PC-3 (cell line): ENCODE data around the gene CAMTA1.

Source experiments
- EZH2 ChIP-seq: fragments of 300-600 bp; sonication (generic); IDR thresholded peaks from one replicate; pipeline ENCODE4 v1.6.1; 2017; ENCODE audit warnings: antibody characterized with exemption, mild to moderate bottlenecking, low read length; ENCODE audit not compliant: unreplicated experiment
- EZH2phosphoT487 ChIP-seq: fragments of 300-600 bp; sonication (generic); IDR thresholded peaks from 2 replicates; pipeline ENCODE4 v1.6.1; 2018; ENCODE audit warnings: mild to moderate bottlenecking, antibody characterized with exemption, low read length, borderline replicate concordance
- TF ChIP-seq, protein P1 (sequence below): fragments of 300-600 bp; sonication (generic); conservative IDR thresholded peaks from 2 replicates; pipeline ENCODE4 v1.5.1; 2017; ENCODE audit warnings: antibody characterized with exemption, low read depth, mild to moderate bottlenecking, low read length

- no peak for TF ChIP-seq EZH2
- TF ChIP-seq, protein P1, sequence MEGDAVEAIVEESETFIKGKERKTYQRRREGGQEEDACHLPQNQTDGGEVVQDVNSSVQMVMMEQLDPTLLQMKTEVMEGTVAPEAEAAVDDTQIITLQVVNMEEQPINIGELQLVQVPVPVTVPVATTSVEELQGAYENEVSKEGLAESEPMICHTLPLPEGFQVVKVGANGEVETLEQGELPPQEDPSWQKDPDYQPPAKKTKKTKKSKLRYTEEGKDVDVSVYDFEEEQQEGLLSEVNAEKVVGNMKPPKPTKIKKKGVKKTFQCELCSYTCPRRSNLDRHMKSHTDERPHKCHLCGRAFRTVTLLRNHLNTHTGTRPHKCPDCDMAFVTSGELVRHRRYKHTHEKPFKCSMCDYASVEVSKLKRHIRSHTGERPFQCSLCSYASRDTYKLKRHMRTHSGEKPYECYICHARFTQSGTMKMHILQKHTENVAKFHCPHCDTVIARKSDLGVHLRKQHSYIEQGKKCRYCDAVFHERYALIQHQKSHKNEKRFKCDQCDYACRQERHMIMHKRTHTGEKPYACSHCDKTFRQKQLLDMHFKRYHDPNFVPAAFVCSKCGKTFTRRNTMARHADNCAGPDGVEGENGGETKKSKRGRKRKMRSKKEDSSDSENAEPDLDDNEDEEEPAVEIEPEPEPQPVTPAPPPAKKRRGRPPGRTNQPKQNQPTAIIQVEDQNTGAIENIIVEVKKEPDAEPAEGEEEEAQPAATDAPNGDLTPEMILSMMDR, result no peak
- TF ChIP-seq EZH2phosphoT487, result no peak
Observed at GRCh38 chr1:7345516-7345915, 560.3 kb downstream of the CAMTA1 start.
